ENCODE results near the gene PFKL.
"Not testable (repeated sequence)": the region's sequence is repeated elsewhere in the genome, so short reads cannot be mapped to it uniquely, and the experiment has no call there.

Gene PFKL

GRCh38 chr21:44295163-44295573 lies 4.7 kb upstream of the PFKL start:
- no peak for DNase-seq

- no peak for DNase-seq
Observed at GRCh38 chr21:44295646-44296045, 4.2 kb upstream of the PFKL start.

GRCh38 chr21:44296103-44296519 lies 3.7 kb upstream of the PFKL start:
- DNase-seq = no peak

DNA sequence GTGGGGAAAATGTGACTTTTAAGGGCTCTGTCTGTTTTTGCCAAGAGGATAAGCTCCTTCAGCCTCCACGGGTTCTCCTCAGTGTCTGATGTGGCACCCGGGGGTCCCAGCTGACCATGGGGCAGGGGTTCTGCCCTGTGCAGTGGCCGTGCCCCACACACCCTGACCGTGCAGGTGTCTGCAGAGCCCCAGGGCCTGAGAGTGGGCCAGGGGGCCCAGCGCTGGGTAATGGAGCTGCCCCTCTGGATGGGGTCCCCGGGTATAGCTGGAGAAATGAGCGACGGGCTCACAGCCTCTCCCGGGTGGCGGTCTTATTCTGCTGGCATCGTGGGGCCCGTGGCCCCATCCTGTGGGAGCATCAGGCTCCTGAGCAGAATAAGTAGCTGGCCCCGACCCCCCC lies 2.9 kb upstream of the PFKL start:
- no peak for DNase-seq

DNA sequence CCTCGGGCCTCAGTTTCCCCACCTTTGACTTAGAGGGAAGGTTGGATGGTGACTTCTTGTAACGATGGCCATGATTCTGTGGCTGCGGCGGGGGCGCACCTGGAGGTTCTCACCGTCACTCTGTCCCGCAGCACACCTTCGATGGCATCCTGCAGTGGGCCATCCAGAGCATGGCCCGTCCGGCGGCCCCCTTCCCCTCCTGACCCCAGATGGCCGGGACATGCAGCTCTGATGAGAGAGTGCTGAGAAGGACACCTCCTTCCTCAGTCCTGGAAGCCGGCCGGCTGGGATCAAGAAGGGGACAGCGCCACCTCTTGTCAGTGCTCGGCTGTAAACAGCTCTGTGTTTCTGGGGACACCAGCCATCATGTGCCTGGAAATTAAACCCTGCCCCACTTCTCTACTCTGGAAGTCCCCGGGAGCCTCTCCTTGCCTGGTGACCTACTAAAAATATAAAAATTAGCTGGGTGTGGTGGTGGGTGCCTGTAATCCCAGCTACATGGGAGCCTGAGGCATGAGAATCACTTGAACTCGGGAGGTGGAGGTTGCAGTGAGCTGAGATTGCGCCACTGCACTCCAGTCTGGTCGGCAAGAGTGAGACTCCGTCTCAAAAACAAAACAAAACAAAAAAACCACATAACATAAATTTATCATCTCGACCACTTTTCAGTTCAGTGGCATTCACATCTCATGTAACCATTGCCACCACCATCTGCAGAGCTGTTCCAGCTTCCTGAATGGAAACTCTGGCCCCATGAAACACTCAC lies 2.1 kb upstream of the PFKL start:
- DNase-seq = no peak

GRCh38 chr21:44298301-44298700 lies 1.6 kb upstream of the PFKL start:
- no peak for DNase-seq

DNA sequence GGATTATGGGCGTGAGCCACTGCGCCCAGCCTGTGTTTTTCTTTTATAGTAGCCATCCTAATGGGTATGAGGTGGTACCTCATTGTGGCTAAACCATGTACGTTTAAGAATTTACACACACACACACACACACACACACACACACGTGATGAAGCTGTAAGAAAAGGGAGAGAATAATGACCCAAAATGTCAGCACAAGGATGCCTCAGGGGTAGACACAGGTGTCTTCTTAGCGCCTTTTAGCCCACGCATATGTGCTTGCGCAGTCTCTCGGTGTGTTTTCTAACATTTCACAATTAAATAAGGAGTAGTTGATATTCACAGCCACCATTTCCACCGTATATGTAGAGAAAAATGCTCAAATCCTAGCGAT lies 782 bp upstream of the PFKL start:
- no peak for DNase-seq

DNA sequence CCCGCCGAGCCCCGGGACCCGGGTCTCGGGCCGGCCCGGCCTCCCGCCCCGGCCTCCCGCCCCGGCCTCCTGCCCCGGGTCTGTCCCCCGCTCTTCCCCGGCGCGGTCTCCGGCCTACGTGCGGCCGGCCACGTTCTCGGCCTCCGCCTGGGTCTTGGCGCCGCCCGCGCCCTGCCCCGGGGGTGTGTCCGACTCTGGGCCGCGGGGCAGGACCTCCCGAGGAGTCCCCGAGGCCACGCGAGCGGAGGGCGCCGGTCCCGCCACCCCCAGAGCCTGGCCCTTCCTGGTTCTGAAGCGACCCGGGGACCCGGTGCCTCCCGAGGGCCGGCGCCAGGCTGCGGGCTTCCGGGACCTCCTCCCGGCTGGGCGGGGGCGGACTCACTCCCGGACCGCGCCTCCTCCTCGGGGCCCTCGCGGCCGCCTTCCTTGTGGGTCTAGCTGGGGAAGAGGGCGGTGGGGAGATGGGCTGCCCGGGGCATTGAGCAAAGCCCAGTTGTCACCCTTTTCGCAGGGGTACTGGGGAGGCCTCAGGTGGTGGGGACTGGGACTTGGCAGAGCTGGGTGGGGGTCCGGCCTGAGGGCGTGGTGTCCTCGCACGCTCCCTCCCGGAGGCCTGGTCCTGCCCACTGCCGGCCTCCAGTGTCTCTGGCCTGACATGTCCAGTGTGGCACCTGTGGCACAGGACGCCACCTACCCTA lies 558 bp downstream of the PFKL start:
- no peak for DNase-seq

DNA sequence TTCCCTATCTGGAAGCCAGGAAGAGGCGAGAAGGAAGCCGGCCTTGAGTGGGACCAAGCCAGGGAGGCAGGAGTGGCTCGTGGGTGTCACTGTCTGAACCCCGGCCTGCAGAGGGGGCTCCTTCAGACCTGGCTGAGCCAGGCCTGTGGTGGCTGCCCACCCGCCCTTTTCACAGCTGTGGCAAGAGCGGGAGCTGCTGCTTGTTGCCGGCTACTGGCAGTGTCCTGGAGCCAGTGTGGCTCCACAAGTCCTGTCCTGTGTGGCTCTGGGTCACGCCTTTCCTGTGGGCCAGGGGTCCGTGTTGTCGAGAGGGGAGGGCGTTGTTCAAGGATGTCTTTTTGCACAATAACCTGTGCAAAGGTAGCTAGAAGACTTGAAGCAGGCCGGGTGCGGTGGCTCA lies 1.3 kb downstream of the PFKL start:
- DNase-seq = no peak

GRCh38 chr21:44301961-44302406 lies 2.1 kb downstream of the PFKL start:
- no peak for DNase-seq

- not testable (repeated sequence) for DNase-seq
Observed at GRCh38 chr21:44302573-44303401, 2.9 kb downstream of the PFKL start.

DNA sequence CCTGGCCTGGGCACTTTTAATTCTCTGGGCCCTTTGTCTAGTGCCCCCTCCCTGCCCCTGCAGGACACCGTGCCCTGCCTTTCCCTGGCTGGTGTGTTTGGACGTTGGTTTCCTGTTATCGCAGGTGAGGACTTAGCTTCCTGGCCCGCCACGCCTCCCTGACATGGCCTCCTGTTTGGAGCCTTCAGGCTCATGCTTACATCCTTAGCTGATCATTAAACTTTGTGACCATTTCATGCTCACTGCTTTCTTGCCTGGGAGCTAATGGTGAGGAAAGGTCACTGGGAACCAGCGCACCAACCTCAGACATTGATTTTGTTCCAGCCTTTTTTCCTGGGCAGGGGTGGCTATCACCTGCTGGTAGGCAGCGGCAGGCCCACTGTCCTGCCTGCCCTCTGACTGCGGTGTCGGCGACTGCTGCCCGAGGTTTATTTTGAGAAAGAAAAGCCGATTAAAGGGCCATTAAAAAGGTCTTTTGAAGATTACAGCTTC lies 3.7 kb downstream of the PFKL start:
- no peak for DNase-seq

GRCh38 chr21:44304011-44304616 lies 4.3 kb downstream of the PFKL start:
- no peak for DNase-seq

- DNase-seq = no peak
Observed at GRCh38 chr21:44304877-44305293, 5.0 kb downstream of the PFKL start.

DNA sequence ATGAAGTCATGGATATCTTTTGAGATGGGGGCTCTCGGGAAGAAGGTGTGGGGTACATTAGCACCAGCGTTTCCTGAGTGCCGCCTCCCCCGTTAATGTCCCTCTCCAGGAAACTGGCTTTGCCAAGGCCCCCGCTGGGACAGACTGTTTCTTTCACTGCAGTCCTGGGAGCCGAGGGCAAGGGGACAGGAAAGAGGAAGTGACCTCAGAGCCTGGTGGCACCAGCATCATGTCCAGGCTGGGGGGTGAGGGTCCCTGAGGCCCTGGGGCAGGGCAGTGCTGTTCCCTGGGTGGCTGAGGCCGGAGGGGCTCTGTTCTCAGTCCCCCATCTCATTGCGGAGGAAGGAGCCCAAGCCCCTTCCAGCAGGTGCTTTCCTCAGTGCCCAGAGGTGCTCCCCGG lies 5.8 kb downstream of the PFKL start:
- no peak for DNase-seq

DNA sequence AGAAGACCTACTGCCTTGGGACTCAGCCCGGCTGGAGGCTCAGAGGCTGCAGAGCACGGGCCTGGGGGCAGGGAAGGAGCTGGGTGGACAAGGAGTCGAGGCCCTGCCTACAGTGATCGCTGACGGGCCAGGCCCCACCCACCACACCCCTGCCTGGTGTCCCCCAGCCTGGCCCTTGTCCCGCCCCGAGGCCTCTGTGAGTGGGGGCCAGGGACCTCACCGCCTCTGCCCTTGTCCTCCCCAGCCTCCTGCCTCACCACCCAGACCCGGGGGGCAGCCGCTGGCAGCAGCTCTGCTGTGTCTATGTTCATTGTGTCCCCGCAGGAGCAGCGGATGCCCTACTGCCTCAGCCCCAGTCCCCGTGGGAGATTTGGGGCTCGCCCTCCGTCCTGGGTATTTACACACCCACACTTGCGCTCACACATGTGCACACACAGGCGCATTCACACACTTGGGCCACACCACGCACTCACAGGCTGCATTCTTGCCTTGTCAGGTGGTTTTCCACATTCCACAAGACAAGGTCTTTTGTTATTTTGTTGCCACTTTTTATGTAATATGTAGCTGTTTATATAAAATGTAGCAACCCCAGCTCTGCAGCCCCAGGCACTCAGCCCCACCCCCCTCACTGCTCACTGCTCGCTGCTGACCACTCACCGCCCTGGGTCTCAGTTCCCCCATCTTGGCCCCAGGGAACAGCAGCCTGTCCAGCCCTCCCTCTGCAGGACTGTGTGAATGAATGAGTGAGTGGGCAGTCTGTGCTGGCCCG lies 7.3 kb downstream of the PFKL start:
- DNase-seq = no peak

DNA sequence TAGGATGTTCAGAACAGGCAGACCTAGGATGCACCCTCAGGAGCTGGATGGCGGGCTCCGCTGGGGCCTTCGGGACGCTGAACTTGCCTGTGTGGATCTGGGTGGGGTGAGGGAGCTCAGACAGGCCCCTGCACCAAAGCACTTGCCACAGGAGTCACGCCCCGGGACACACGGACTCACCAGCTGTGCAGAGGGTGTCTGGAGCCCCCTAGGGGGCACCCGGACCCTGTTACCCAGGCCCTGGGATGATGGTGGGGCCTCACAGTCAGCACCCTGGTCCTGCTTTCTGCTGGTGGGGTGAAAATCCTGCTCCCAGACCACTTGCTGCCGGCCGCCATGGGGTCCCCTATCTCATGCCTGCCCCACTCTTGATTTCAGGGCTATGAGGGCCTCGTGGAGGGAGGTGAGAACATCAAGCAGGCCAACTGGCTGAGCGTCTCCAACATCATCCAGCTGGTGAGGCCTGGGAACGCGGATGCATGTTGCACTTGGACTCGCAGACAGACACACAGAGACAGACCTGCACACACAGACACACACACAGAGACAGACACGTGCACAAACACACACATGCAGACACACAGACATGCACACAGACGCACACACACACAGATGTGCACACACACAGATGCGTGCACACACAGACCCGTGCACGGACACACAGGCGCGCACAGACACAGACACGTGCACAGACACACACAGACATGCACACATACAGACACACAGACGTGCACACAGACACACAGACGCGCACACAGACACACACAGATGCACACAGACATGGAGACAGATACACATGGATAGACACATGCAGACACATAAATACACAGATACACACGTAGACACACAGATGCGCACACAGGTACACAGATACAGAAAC lies 11.0 kb downstream of the PFKL start:
- no peak for DNase-seq

DNA sequence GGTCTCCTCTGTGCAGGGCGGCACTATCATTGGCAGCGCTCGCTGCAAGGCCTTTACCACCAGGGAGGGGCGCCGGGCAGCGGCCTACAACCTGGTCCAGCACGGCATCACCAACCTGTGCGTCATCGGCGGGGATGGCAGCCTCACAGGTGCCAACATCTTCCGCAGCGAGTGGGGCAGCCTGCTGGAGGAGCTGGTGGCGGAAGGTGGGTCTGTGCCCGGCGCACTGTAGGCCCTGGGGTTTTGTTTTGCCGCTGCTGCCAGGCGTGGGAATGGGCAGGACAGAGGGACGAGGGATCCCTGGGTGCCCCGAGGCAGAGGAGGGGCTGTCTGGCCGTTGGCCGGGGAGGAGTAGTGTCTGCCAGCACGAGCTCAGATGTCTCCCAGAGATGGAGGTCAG lies 12.2 kb downstream of the PFKL start:
- no peak for DNase-seq

GRCh38 chr21:44312716-44313115 lies 12.9 kb downstream of the PFKL start:
- no peak for DNase-seq

- no peak for DNase-seq
Observed at GRCh38 chr21:44313451-44313850, 13.6 kb downstream of the PFKL start.

DNA sequence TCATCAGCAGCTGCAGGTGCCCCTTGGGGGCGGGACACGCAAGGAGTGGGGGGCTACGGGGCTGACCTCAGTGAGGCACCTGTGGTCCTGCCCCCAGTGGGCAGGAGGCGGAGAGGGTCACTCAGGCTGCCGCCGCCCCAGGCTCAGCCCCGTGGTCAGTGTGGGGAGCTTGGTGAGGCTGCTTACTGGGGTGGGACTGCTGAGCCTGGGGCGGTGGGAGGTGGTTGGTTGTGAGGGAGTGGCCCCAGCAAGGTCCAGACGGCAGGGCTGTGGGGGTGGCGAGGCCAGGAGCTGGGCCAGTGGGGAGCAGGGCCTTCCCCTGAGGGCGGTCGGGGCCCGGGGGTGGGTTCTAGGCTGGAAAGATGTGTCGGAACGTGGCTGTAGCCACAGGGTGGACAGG lies 14.3 kb downstream of the PFKL start:
- DNase-seq = no peak

Measured in NCI-H2081 treated with DMSO at 0.1 percent for 48 hours (cell line).